Activated T-cell treated with anti-CD3 and anti-CD28 coated beads, Interleukin-2, amount 50 U/mL, for 24 hours (primary cell): Measurements from ENCODE around the gene PSORS1C1.
"Not testable (repeated sequence)": the region's sequence is repeated elsewhere in the genome, so short reads cannot be mapped to it uniquely, and the experiment has no call there.

ENCODE experiments used
- DNase-seq: peaks from one replicate; pipeline ENCODE4 v3.0.0-alpha.2; 2020
- H3K27ac Mint-ChIP-seq: 2 replicates; pipeline ENCODE4 v1.8.0; 2020; ENCODE audit warnings: mild to moderate bottlenecking, mixed read lengths
- H3K27me3 Mint-ChIP-seq: 2 replicates; pipeline ENCODE4 v1.8.0; 2020; ENCODE audit warnings: mixed read lengths
- H3K36me3 Mint-ChIP-seq: 2 replicates; pipeline ENCODE4 v1.8.0; 2020; ENCODE audit warnings: low read depth, mixed read lengths
- H3K4me1 Mint-ChIP-seq: 2 replicates; pipeline ENCODE4 v1.8.0; 2020; ENCODE audit warnings: low read depth, mixed read lengths
- H3K4me3 Mint-ChIP-seq: 2 replicates; pipeline ENCODE4 v1.8.0; 2020; ENCODE audit warnings: mild to moderate bottlenecking, moderate library complexity, mixed read lengths
- H3K9me3 Mint-ChIP-seq: 2 replicates; pipeline ENCODE4 v1.8.0; 2020; ENCODE audit warnings: mixed read lengths

The PSORS1C1 gene

DNA sequence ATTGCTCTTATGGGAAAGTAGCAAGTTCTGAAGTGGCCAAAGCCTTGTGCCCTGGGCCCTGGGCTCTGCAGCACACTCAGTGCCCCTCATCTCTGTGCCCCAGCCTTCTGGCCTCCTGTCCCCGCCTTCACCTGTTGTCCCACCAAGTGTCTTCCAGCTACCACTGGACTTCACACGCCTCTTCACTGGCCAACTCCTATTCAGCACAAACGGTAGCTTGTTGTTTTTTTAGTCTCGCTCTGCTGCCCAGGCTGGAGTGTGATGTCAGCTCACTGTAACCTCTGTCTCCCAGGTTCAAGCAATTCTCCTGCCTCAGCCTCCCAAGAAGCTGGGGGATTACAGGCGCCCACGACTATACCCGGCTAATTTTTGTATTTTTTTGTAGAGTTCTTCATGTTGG lies 38.2 kb downstream of the PSORS1C1 start:
- Mint-ChIP-seq H3K4me3 (no peak overlapping the region), H3K4me1 (peaks cover 9% of the 10 kb centered on the region), H3K9me3 (no peaks in the 10 kb centered on the region), H3K27ac (no peak overlapping the region), H3K36me3 (peaks cover 82% of the 10 kb centered on the region), H3K27me3 (no peaks in the 10 kb centered on the region)
- DNase-seq = no peak

DNA sequence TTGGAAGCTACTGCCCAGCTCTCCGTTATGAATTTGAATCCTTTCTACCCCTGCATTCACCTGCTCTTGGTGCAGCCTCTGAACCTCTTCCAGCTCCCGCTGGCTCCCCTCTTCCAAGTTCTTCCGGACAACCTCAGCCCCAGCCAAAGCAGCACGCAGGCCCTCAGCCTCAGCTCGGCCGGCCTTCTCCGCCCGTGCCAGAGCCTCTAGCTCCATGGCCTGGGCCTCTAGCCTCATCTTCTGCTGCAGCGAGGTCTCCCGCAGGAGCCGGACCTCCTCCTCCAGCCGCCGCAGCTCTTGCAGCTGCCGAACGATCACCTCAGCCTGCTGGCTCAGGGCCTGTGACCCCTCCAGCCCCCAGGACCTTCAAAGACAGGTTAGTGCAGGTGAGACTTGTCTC lies 39.8 kb downstream of the PSORS1C1 start:
- no peaks in the 10 kb centered on the region for H3K9me3 Mint-ChIP-seq
- no peak for DNase-seq

DNA sequence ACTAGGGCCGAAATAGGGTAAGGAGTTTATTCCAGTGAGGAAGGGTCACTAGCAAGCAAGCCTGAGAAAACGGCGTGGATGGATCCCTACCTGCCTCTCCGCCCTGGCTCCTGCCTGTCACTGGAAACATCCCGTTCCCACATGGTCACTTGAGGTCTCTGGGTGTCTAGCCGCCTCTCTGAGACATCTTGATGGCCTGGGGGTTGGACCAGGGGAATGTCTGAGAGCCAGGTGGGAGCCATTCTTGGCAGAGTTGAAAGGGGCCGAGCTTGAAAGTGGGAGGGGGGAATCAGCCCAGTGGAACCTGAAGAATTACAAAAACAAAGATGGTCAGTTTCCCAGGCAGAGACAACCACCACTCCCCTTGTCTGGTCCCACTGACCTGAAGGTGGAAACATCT lies 42.0 kb downstream of the PSORS1C1 start:
- H3K9me3 Mint-ChIP-seq = no peaks in the 10 kb centered on the region
- no peaks in the 10 kb centered on the region for H3K27me3 Mint-ChIP-seq
- H3K27ac Mint-ChIP-seq = no peak overlapping the region
- H3K4me1 Mint-ChIP-seq = peaks cover 27% of the 10 kb centered on the region
- DNase-seq = no peak
- peaks cover 80% of the 10 kb centered on the region for H3K36me3 Mint-ChIP-seq
- peak overlapping the region; percentile 90 for H3K4me3 Mint-ChIP-seq

More for the DNA sequence above, 39.8 kb downstream of the PSORS1C1 start:
- H3K4me1 Mint-ChIP-seq = peaks cover 13% of the 10 kb centered on the region
- H3K27me3 Mint-ChIP-seq = no peaks in the 10 kb centered on the region
- H3K4me3 Mint-ChIP-seq = no peak overlapping the region
- peaks cover 80% of the 10 kb centered on the region for H3K36me3 Mint-ChIP-seq
- H3K27ac Mint-ChIP-seq = no peak overlapping the region

DNA sequence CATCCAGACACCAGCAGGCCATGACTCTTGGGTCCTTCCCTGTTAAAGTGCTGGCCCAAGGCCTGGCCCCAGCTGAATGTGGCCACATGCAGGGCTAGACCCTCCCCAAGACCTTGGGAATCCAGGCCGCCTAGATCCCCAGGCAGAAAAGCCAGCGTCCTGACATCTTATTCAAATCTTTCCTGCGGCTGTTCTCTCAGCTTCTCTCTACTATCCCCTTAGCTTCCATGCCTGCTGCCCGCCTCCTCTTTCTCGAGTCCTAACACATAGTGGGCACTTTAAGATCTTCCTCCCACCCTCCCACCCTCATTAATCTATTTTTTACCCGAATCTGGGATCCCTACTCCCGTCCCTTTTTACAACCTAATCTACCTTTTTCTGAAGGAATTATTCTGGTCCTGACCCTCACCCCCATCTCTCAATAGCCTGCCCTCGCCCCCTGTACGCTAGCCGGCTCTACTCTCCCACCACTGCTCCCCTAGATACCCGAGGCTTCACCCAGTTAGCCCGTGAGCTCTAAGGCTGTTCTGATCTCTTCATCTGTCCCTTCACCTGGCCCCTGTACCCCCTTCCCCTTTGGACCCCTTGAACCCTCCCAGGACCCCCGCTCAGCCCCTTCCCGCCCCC lies 43.0 kb downstream of the PSORS1C1 start, which contains the start of gene CCHCR1:
Gene CCHCR1, minus strand, starts transcription at position 290 of the 627 bp plus-strand sequence. Its CDS starts 202 bp downstream, at position 88.
- DNase-seq = peak; percentile 36
- Mint-ChIP-seq H3K27ac (peak within 1 kb of the TSS; percentile 95), H3K27me3 (no peaks in the 10 kb centered on the region), H3K4me3 (peak within 1 kb of the TSS; percentile 90), H3K4me1 (peaks cover 30% of the 10 kb centered on the region), H3K36me3 (peaks cover 84% of the 10 kb centered on the region), H3K9me3 (no peaks in the 10 kb centered on the region)

DNA sequence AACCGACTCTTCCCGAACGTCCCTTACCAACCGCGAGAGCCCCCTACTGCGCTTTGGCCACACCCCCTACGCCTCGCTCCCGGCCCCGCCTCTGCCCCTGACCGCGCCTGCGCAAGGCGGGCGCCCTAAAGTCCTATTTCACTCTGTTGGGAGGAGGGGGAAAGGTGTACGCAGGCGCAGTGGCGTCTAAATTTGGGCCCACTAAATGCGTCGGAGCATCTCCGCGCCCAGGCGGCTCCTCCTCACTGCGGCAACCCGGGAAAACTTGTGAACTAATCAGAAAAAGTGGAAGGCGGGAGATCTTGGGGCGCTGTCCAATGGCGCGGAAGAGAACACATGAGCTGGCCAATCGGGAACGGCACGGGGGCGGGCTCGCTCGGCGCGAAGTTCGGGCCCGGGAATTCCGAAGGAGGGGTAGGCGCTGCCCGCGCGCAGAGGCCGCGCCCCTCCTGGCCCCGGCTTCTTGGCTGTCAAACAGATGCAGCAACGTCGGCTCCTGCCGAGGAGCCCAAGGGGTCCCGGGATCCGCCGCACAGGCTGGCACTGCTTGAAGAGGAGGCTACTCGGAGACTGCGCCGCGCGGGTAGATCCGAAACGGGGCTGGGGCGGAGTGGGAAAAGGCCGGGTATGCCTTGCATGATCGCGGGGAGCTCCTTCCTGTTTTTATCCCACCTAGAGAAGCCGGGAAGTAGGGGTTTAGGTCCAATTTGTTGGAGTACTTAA lies 43.7 kb downstream of the PSORS1C1 start, which contains the start of gene TCF19:
Gene TCF19, plus strand, starts transcription at position 450 of the 723 bp plus-strand sequence. CDS start 881 bp downstream, outside the sequence.
- H3K27me3 Mint-ChIP-seq = no peaks in the 10 kb centered on the region
- H3K9me3 Mint-ChIP-seq = no peaks in the 10 kb centered on the region
- H3K4me3 Mint-ChIP-seq = peak within 1 kb of the TSS; percentile 90
- peaks cover 37% of the 10 kb centered on the region for H3K4me1 Mint-ChIP-seq
- peak within 1 kb of the TSS; percentile 95 for H3K27ac Mint-ChIP-seq
- peak; percentile 99 for DNase-seq
- H3K36me3 Mint-ChIP-seq = peaks cover 84% of the 10 kb centered on the region

DNA sequence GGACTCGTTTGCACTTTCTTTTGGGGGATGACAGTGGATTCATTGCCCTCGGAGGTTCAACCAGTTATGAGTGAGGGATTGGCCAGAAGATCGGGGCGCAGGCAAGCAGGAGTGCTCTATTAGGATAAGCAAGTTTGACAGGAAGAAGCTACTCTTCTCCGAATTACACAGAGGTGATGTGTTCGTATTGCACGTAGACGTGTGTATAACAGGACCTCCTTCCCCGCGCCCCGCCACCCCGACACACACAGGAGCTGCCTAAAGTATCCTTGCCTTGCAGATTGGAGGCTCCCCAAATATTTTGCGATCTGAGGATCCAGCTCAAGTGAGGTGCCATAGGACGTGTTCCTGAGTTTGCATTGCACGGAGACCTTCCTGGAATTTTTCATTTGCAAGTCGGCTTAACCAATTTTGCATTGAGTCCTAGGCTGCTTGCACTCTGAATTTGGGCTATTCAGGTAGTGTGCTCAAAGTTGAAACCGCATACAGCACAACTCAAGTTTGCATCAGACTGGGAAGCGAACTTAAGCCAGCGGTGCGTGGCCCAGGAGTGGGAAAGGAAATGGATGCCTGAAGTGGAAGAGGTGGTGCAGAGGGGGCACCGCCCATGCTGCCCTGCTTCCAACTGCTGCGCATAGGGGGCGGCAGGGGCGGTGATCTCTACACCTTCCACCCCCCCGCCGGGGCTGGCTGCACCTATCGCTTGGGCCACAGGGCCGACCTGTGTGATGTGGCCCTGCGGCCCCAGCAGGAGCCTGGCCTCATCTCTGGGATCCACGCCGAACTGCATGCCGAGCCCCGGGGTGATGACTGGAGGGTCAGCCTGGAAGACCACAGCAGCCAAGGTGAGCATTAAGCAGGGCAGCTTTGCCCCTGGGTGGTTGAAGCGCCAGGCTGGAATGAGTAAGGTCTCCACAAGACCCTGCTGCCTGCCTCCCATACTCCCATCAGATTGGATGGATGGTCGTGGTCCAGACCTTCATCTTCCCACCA lies 44.6 kb downstream of the PSORS1C1 start:
- DNase-seq = peak; percentile 56

DNA sequence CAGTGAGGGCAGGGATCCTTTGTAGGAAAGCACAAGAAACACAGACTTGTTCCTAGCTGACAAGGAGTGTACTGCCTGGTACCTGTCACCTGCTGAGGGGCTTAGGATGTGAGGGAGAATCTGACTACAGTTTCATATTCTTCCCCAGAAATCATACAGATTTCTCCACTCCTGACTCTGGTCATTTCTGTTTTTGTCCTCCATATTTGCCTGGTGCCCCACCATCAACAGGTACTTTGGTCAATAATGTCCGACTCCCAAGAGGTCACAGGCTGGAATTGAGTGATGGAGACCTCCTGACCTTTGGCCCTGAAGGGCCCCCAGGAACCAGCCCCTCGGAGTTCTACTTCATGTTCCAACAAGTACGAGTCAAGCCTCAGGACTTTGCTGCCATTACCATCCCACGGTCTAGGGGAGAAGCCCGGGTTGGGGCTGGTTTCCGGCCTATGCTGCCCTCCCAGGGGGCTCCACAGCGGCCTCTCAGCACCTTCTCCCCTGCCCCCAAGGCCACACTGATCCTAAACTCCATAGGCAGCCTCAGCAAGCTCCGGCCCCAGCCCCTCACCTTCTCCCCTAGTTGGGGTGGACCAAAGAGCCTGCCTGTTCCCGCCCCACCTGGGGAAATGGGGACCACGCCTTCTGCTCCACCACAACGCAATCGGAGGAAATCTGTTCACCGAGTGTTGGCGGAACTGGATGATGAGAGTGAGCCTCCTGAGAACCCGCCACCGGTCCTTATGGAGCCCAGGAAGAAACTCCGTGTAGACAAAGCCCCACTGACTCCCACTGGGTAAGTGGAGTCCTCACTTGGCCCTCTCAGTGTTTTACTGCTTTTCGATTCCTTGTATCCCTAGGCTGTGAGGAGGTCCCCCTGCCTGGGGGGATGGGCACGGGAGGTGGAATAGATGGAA lies 46.9 kb downstream of the PSORS1C1 start:
- Mint-ChIP-seq H3K9me3 (no peaks in the 10 kb centered on the region), H3K4me3 (peak overlapping the region; percentile 42)

More for the DNA sequence above, 44.6 kb downstream of the PSORS1C1 start:
- H3K27ac Mint-ChIP-seq = peak overlapping the region; percentile 95
- no peaks in the 10 kb centered on the region for H3K27me3 Mint-ChIP-seq
- no peaks in the 10 kb centered on the region for H3K9me3 Mint-ChIP-seq
- H3K36me3 Mint-ChIP-seq = peaks cover 86% of the 10 kb centered on the region
- H3K4me1 Mint-ChIP-seq = peaks cover 45% of the 10 kb centered on the region
- peak overlapping the region; percentile 90 for H3K4me3 Mint-ChIP-seq

DNA sequence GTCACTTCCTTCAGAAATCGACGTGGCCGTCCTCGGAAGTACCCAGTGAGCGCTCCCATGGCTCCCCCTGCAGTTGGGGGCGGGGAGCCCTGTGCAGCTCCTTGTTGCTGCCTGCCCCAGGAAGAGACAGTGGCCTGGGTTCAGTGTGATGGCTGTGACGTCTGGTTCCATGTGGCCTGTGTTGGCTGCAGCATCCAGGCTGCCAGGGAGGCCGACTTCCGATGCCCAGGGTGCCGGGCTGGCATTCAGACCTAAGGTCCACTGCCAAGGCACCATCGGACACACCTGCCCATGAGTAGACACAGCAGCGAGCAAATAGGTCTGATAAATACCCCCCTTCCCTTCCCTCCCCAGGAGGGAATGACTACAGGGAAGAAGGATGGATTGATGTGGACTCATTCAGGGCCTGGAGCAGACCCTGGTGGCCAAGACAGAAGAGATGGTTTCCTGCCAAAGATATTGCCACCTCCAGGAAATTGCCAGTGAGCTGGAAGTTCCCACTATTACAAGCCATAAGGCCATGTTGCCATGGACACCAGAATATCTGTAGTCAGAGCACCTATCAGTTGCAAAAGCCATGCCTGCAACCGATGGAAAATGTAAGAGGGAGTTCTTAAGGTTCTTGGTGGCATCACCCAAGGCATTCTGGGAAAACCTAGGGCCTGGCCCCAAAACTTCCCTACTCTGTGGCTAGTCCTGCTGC lies 48.0 kb downstream of the PSORS1C1 start:
- H3K27me3 Mint-ChIP-seq = no peaks in the 10 kb centered on the region
- peaks cover 47% of the 10 kb centered on the region for H3K4me1 Mint-ChIP-seq
- H3K4me3 Mint-ChIP-seq = no peak overlapping the region
- no peaks in the 10 kb centered on the region for H3K9me3 Mint-ChIP-seq
- no peak for DNase-seq
- peaks cover 59% of the 10 kb centered on the region for H3K36me3 Mint-ChIP-seq
- H3K27ac Mint-ChIP-seq = peak overlapping the region; percentile 20

More for the DNA sequence above, 46.9 kb downstream of the PSORS1C1 start:
- H3K27ac Mint-ChIP-seq = no peak overlapping the region
- H3K27me3 Mint-ChIP-seq = no peaks in the 10 kb centered on the region
- DNase-seq = no peak
- H3K36me3 Mint-ChIP-seq = peaks cover 63% of the 10 kb centered on the region
- H3K4me1 Mint-ChIP-seq = peaks cover 55% of the 10 kb centered on the region

DNA sequence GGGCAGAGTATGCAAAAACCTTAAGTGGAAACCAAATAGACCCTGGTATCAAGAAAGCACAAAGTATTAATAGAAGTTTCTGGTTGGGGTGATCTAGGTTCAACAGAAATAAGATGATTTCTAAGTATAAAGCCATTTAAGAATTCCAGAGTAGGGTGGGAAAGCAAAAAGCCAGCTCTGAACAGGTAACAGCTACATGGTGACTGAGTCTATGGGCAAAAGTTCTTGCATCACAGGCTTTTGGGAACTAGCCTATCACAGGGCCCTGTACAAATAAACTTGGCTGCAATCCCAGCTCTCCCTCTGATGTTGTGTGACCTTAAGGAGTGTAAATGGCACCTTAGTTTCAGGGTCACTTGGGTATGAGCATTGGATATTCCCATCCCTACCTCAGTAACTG lies 49.3 kb downstream of the PSORS1C1 start:
- Mint-ChIP-seq H3K9me3 (no peaks in the 10 kb centered on the region), H3K27ac (no peak overlapping the region), H3K36me3 (peaks cover 52% of the 10 kb centered on the region), H3K4me1 (peaks cover 45% of the 10 kb centered on the region), H3K27me3 (no peaks in the 10 kb centered on the region), H3K4me3 (no peak overlapping the region)
- no peak for DNase-seq

DNA sequence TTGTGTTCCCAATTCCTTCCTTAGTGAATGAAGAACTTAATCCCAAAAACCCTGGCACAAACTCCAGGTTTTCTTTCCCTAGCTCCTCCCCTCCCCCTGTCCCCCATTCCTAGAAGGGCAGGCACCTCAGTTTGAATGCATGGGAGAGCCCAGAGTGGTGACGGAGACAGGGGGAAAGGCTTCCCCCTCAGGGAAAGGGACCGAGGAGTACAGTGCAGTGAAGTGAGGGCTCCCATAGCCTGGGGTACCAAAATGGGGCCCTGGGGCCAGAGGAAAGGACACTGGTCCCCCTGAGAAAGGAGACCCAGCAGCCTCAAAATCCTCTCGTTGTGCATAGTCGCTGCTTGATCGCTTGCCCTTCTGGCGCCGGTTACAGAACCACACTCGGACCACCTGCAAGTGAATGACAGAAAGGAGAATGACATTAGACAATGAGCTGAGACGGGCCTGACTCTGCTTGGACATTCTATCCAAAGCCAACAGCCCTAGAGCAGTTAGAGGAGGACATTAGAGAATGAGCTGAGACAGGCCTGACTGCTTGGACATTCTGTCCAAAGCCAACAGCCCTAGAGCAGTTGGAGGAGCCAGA lies 50.0 kb downstream of the PSORS1C1 start:
- not testable (repeated sequence) for DNase-seq, H3K9me3 Mint-ChIP-seq, H3K27me3 Mint-ChIP-seq, H3K4me3 Mint-ChIP-seq
- Mint-ChIP-seq H3K4me1 (peaks cover 40% of the 10 kb centered on the region), H3K27ac (peak overlapping the region; percentile 13), H3K36me3 (peaks cover 45% of the 10 kb centered on the region)

DNA sequence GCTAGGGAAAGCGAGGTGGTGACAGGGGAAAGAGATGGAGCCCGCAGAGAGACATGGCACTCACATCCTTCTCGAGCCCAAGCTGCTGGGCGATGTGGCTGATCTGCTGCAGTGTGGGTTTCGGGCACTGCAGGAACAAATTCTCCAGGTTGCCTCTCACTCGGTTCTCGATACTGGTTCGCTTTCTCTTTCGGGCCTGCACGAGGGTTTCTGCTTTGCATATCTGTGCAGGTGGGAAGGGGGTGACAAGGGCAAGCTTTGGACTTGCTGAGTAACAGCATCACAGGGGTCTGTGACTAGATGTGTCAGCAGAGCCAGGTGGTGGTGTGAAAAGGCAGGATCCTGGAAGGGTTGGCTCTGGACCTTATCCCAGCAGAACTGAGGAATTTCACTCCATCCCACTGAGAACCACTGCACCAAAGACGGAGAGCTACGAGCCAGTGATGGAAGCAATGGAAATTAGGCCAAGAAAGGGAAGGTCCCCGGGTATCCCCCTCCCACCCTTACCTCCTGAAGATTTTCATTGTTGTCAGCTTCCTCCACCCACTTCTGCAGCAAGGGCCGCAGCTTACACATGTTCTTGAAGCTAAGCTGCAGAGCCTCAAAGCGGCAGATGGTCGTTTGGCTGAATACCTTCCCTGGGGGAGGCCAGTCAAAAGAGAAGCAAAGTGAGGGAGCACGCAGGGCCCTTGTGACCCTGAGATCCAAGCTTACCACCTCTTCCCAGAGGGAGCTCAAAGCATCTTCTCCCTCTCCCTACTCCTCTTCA lies 50.6 kb downstream of the PSORS1C1 start:
- not testable (repeated sequence) for H3K4me3 Mint-ChIP-seq, H3K9me3 Mint-ChIP-seq, DNase-seq, H3K27me3 Mint-ChIP-seq, H3K27ac Mint-ChIP-seq
- Mint-ChIP-seq H3K36me3 (peaks cover 39% of the 10 kb centered on the region), H3K4me1 (peaks cover 35% of the 10 kb centered on the region)

DNA sequence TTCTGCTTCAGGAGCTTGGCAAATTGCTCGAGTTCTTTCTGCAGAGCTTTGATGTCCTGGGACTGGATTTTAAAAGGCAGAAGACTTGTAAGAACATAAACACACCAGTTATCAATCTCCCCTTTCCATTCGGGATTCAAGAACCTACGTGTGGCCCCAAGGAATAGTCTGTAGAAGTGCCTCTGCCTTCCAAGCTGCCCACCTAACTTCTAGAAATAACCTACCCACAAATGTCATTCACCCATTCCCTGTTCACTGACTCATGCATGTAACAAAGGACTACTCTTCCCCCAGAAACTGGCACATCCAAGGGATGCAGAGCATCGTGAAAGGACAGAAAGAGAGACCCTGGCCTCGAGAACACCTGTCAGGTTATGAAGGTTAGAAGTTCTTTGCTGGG lies 51.4 kb downstream of the PSORS1C1 start:
- DNase-seq = no peak
- Mint-ChIP-seq H3K27me3 (no peaks in the 10 kb centered on the region), H3K4me3 (no peak overlapping the region), H3K36me3 (peaks cover 32% of the 10 kb centered on the region), H3K27ac (no peak overlapping the region), H3K4me1 (peaks cover 32% of the 10 kb centered on the region), H3K9me3 (no peaks in the 10 kb centered on the region)
